HG03571 (cell line): ENCODE results near the gene NLGN1.
"Not testable (repeated sequence)": the region's sequence is repeated elsewhere in the genome, so short reads cannot be mapped to it uniquely, and the experiment has no call there.

Experiments
- ATAC-seq: cut with Tn5 transposase; IDR thresholded peaks from one replicate; pipeline ENCODE4 v1.9.1; 2021; ENCODE audit not compliant: unreplicated experiment

Gene NLGN1

GRCh38 chr3:173552526-173552925 is 155.0 kb downstream of the NLGN1 start:
- no peak for ATAC-seq

DNA sequence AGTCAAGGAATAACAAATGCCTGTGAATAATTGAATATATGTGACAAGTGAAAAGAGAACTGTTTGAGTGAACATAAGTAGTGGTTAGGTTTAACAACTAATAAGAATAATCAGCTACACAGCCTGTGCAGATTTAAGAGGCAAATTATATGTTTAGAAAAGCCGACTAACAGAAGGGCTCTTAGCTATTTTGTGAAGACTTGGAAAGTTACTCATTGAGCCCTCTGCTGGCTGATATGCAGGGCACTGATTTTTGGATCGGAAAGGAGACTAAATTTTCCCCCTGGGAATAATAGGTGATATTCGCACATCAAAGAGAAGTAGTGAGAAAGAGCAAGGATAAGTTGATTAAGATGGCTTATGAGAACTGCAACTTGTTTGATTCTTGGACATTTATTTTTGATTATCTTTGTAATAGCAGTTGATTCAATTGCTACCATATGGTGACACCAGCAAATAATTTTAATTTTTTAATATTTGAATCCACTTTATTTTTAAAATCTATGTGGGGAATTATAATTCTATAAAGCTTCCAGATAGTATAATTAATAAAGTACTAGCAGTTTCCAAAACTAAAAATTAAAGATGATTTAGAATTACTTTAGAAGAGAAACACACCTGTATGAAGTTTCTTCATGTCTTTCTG is 156.2 kb downstream of the NLGN1 start:
- no peak for ATAC-seq

- ATAC-seq, result no peak
Measured at GRCh38 chr3:173556546-173556945, 159.0 kb downstream of the NLGN1 start.

GRCh38 chr3:173567997-173568396 is 170.5 kb downstream of the NLGN1 start:
- ATAC-seq, result no peak

GRCh38 chr3:173568623-173569022 is 171.1 kb downstream of the NLGN1 start:
- ATAC-seq, result no peak

GRCh38 chr3:173583496-173583895 is 186.0 kb downstream of the NLGN1 start:
- ATAC-seq, result no peak

DNA sequence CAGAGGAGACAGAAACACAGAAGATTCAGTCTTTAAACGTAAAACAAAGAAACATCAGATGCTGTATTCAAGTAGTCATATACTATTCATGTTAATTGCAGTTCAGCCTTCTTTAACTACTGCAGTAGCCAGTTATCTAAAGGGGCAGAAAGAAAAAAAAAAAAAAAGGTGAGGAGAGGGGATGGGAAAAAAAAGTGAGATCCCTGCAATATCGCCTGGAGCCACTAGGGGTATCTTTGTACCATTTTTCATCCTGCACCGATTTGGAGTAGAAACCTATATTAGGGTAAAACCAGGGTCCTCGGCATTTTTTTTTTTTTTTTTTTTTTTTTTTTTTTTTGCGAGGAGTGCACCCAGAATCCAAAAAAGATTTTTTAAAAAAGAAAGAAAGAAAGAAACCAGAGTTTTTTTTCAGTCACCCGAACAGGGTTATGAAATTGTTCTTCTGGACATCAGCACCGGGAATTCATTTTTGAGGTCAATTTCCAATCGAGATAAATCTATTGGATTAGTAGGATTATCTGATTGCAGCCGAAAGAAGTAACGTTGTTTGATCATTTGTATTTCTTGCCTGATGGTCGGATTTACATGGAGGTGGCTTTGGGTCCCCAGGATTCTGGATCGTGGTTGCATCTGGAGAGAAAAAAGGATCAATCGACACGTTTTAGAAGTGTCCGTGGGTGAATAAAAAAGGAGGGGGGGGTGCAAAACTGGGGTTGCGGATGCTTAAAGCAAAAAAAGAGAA is 186.7 kb downstream of the NLGN1 start:
- no peak for ATAC-seq

DNA sequence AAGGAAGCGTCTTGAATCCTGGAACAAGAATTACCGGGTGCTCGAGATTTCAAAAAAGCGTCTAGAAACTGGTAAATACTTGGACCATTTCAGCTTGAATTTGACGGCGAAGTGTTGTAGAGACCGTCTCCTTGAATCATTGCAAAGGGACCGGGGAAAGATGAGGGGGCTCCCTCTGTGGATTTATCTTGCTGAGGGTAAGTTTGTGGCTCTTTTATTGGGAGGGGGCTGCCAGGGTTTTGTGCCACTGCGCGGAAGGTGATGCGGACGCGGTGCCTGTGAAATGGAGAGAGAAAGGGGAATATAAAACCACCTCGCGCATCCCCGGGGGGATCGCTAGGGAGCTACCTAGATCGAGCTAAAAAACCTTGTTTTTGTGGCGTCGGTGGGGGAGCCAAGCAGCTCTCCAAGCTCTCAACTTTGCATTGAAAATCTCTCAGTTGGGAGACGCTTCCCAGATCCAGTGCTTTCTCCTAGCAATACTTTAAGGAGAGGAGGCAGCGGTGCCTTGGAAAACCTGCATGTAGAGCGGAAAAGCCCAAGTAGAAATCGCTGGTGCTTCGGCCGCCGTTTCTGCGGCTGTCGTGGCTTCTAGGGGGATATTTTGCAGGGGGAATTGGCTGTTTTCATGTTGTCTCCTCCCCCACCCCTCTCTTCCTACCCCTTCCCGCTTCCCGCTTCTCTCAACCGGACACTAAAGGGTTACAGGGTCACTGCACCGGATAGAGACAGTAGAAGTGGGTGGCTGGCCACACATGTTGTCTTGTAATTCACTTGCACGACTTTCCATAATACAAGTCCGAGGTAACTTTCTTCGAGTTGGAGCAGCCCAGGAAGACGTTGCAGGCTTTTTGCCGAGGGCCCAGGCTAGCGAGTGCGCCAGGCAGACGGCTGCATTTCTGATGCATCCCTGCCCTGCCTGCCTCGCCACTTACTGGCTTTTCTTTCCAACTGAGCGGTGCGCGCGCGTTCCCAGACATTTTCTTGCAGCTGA is 187.6 kb downstream of the NLGN1 start:
- ATAC-seq, result no peak

DNA sequence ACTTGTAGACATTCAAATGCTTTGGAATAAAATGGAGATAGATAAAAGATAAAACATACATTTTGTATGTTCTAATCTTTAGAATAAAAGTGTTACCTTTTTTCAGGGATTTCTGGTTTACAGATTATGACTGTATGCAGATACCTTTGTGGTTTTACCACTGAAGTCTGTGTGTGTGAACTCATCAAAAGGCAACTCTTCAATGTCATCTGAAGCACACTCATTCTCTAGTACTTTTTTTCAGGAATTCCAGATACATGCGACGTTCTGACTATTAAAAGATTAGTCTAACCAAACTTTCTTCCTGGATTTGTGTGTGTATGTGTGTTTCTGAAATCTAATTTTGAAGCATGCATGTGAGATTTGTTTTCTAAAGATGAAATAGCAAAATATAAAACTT is 188.6 kb downstream of the NLGN1 start:
- ATAC-seq, result no peak

DNA sequence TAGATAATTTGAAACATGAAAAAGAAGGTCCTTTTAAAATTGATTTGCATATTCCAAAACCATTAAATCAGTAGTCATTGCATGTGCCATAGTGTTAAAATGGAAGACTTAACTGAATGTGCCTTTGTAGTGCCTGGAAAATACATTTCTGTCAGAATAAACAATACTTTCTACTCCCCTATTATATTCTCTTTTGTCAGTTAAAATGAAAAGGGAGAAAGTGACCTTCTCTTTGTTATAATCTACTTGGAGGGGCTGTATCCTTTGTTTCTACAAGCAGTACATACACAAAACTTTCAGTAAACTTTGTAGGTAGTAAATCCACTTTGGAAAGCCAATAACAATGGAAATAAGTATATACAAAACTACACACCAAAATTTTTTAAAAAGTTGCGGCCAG is 189.5 kb downstream of the NLGN1 start:
- no peak for ATAC-seq

DNA sequence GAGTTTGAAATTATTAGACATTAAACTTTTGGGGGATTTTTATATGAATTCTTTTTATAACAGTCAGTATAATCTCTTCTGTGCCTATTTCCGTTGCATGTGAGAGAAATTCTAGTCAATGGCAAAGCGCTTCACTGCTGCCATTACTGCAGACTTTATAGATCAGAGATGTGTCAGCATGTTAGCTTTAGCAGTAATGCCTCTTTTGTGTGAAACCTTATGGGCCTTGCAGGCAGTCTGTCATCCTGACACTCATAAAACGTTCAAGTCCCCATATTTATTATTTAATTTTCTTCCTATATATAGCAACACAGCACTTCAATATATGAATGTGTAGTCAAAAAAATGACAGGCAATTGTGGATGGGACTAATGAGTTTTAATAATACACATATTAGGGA is 191.0 kb downstream of the NLGN1 start:
- no peak for ATAC-seq

DNA sequence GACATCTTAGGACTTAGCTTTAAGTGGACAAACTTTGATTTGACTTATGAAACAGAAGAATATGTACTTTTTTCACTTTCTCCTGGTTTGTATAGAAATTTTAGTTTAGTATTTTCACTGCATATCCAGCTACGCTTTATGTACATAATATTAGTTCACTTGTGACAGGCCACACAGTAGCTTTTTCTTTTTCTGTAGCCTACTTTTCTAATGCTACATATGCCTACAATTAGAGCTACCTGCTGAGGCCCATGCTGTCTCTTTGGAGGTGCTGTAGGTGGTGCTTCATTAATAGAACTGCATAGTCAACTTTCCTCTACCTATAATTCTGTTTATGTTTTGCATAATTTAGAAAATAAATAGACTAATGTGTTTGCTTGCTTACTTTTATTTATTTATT is 191.6 kb downstream of the NLGN1 start:
- ATAC-seq, result no peak

DNA sequence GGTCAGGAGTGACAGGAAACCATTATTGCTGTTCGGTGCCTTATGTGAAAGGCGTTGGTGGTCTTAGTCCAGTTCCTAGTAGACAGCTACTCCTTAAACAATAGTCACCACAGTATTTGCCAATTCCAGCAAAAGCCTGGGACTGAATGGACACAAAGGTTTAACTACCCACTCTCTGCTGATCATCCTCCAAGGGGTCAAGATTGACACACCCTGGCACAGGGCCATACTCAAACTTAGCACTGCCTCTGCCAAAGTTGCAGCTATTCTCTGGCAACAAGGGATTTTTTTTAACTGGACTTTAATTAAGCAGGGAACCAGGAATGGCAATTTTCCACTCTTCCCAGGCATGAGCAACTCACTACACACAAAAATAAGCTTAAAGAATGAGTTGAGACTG is 193.9 kb downstream of the NLGN1 start:
- ATAC-seq, result no peak

GRCh38 chr3:173594881-173595280 is 197.3 kb downstream of the NLGN1 start:
- not testable (repeated sequence) for ATAC-seq

GRCh38 chr3:173599673-173600072 is 202.1 kb downstream of the NLGN1 start:
- ATAC-seq, result no peak

DNA sequence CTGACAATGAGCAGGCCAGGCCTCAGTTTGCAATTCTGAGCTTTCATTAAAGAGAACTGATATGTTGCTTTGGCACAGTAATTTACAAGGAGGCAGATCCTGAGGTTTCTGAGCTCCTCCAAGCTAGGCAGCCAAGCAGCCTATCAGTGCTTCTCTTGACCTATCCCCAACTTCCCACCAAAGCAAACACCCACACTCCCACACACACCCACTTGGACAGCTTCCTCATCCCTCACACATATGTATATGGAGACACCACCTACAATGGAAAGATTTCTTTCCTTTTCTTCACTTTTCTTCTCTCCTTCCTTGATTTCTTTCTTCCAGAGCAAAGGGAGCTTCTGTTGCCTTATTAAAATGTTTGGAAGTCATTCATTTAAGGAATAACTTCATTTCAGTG is 217.0 kb downstream of the NLGN1 start:
- no peak for ATAC-seq

DNA sequence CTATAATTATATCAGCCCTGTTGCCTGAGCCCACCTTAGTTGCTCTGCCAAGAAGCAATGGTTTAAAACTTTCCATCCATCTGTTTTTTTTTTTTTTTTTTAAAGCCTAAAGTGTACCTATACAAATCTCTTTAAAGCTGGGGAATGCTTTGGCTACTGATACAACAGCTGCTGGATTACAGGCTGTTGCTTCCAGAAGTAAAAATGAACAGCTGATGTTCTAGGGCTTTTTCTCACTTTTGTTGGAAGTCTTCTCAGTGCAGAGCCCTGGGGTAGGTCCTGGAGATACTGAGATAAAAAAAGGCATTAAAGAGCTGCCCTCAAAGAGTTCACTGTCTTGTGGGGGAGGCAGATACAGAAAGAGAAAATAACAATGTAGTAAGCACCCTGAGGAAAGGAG is 218.1 kb downstream of the NLGN1 start:
- ATAC-seq, result no peak

GRCh38 chr3:173617490-173617889 is 219.9 kb downstream of the NLGN1 start:
- no peak for ATAC-seq

DNA sequence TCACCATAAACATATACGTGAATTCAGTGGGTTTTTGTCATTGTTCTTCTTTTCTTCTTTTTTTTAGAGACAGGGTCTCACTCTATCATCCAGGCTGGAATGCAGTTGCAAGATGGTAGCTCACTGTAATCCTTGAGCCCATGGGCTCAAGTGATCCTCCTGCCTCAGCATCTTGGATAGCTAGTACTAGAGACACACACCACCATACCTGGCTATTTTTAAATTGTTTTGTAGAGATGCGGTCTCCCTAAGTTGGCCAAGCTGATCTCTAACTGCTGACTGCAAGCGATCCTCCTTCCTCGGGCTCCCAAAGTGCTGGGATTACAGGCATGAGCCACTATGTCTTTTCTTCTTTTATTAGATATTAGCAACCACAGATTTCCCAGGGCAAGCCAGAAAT is 220.6 kb downstream of the NLGN1 start:
- ATAC-seq, result no peak

- no peak for ATAC-seq
Measured at GRCh38 chr3:173618703-173619102, 221.2 kb downstream of the NLGN1 start.

DNA sequence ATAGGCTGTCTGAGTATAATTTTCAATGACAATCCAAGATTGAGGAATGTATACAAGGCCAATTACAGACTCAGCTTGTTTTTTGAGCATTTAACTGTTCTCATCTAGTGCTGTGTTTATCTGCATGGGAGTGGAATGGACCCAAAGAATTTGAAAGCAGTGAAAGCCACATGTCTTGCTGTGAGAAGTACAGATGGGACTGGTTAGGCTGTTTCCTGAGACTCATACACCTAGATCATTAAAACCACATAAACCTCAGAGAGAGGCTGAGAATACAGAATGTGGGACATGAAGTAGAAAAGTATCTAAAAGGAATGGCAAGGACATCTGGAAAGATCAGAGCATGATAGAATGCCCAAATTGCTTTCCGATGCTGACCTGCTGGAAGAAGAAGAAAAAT is 224.6 kb downstream of the NLGN1 start:
- ATAC-seq, result no peak

DNA sequence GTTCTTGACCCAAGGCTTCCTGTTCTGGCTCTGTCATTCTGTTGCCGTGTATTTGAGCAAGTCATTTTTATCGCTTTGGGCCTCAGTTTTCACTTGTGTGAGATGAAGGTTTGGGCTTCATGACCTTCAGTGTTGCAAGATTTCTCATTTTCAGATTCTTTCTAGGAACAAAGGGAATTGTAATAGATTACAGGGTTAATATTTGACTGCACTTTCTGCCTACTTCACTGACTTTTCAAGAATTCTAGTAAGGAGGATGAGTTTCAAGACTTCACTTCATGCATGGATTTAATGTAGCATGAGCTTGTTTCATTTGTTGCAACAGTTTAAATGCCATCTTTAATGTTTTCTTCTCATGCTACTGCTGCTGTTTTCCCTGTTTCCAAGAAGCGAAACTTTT is 226.5 kb downstream of the NLGN1 start:
- ATAC-seq, result no peak
